H1 (cell line): ENCODE results near the gene WNT9B. TPM values are rescaled to one million over a fixed set of nuclear protein-coding genes. Genes with fewer than 3 reads are reported as not detected.

Source experiments
- CTCF ChIA-PET: fragments of 300-600 bp; sonication (Branson Sonifier 250); formaldehyde crosslinking; loops from one replicate; lab custom pipeline; 2021; ENCODE audit not compliant: partially characterized antibody; lab: Charles Lee
- POLR2A ChIA-PET: fragments of 300-600 bp; sonication (Branson Sonifier 250); formaldehyde crosslinking; loops from one replicate; lab custom pipeline; 2021; ENCODE audit warnings: inconsistent platforms; ENCODE audit not compliant: partially characterized antibody; lab: Charles Lee
- DNase-seq, 2 experiments: peaks; one replicate each; pipeline versions ENCODE4 v3.0.0 to v3.0.0-alpha.2; 2010 to 2022; ENCODE audit warnings: low spot score in 2 of 2, low read depth in 1 of 2, mixed read lengths in 1 of 2
- FAIRE-seq: peaks from 2 replicates; lab custom pipeline; 2011; peaks lifted over from hg19 to GRCh38; lab: Jason Lieb, UNC
- H2AFZ ChIP-seq: 2 replicates; pipeline ENCODE4 v1.8.1; 2012; ENCODE audit warnings: low read length, inconsistent platforms
- H2AK5ac ChIP-seq: 2 replicates; pipeline ENCODE4 v1.6.1; 2013; ENCODE audit warnings: low read depth, low read length
- H2BK120ac ChIP-seq: replicated peaks from 2 replicates; pipeline ENCODE3; 2013; ENCODE audit warnings: low read depth, low read length, inconsistent platforms
- H2BK12ac ChIP-seq: 2 replicates; pipeline ENCODE4 v1.6.1; 2013; ENCODE audit warnings: low read depth, low read length
- H2BK15ac ChIP-seq: 2 replicates; pipeline ENCODE4 v1.6.1; 2013; ENCODE audit warnings: low read length
- H2BK20ac ChIP-seq: 2 replicates; pipeline ENCODE4 v1.6.1; 2013; ENCODE audit warnings: low read length
- H2BK5ac ChIP-seq: 2 replicates; pipeline ENCODE4 v1.6.1; 2013; ENCODE audit warnings: low read depth, low read length
- H3K14ac ChIP-seq: 2 replicates; pipeline ENCODE4 v1.6.1; 2013; ENCODE audit warnings: inconsistent platforms; ENCODE audit not compliant: insufficient read length
- H3K18ac ChIP-seq: 2 replicates; pipeline ENCODE4 v1.6.1; 2013; ENCODE audit warnings: low read length; ENCODE audit errors: extremely low read depth
- H3K23ac ChIP-seq: 2 replicates; pipeline ENCODE4 v1.6.1; 2013; ENCODE audit warnings: inconsistent platforms; ENCODE audit not compliant: insufficient read length
- H3K23me2 ChIP-seq: 2 replicates; pipeline ENCODE4 v1.6.1; 2013; ENCODE audit warnings: low read depth, low read length
- H3K27ac ChIP-seq: 2 replicates; pipeline ENCODE4 v1.6.1; 2011; ENCODE audit warnings: low read depth, low read length, inconsistent platforms
- H3K27me3 ChIP-seq, 4 experiments: replicated peaks in 1 of 4; 1 replicate in 1 of 4; 2 replicates in 3 of 4; pipeline versions ENCODE4 v1.6.1 to v1.8.1; 2011 to 2013; ENCODE audit warnings: low read length in 3 of 4, mild to moderate bottlenecking in 3 of 4, inconsistent platforms in 2 of 4, mixed read lengths in 2 of 4, moderate library complexity in 1 of 4; ENCODE audit not compliant: control insufficient read depth in 3 of 4, insufficient read depth in 3 of 4; ENCODE audit errors: extremely low read depth in 1 of 4
- H3K36me3 ChIP-seq, 4 experiments: 2 replicates each; pipeline versions ENCODE4 v1.6.1 to v1.8.1; 2011 to 2013; ENCODE audit warnings: mild to moderate bottlenecking in 4 of 4, low read length in 3 of 4, moderate library complexity in 2 of 4, control low read depth in 1 of 4, inconsistent platforms in 1 of 4; ENCODE audit not compliant: insufficient read depth in 4 of 4, control insufficient read depth in 2 of 4
- H3K4ac ChIP-seq: replicated peaks from 2 replicates; pipeline ENCODE3; 2013; ENCODE audit warnings: low read length, low read depth, mixed read lengths, inconsistent platforms; ENCODE audit not compliant: insufficient read length
- H3K4me1 ChIP-seq, 4 experiments: replicated peaks in 1 of 4; 1 replicate in 1 of 4; 2 replicates in 3 of 4; pipeline versions ENCODE4 v1.6.1 to v1.8.1; 2011 to 2013; ENCODE audit warnings: low read length in 3 of 4, inconsistent platforms in 2 of 4, mixed read lengths in 1 of 4; ENCODE audit not compliant: insufficient read depth in 4 of 4, control insufficient read depth in 3 of 4
- H3K4me2 ChIP-seq, 2 experiments: 2 replicates each; pipeline versions ENCODE4 v1.6.1 to v1.8.1; 2011 to 2013; ENCODE audit warnings: low read depth in 2 of 2, low read length in 2 of 2, control low read depth in 1 of 2, inconsistent platforms in 1 of 2, mild to moderate bottlenecking in 1 of 2; ENCODE audit not compliant: insufficient read depth in 1 of 2
- H3K4me3 ChIP-seq, 4 experiments: fragments of 200-600, 300-600 bp in 1 of 4; sonication (generic), shearing (Covaris generic), sonication (Bioruptor Twin) in 1 of 4; 2 replicates each; pipeline versions ENCODE4 v1.5.1 to v1.8.1; 2011 to 2016; ENCODE audit warnings: low read length in 4 of 4, low read depth in 3 of 4, control low read depth in 2 of 4, inconsistent platforms in 2 of 4, mild to moderate bottlenecking in 2 of 4, mixed read lengths in 1 of 4, moderate library complexity in 1 of 4; ENCODE audit not compliant: insufficient read depth in 2 of 4; ENCODE audit errors: extremely low read depth in 1 of 4
- H3K56ac ChIP-seq: replicated peaks from 2 replicates; pipeline ENCODE3; 2013; ENCODE audit warnings: low read depth, mild to moderate bottlenecking, mixed read lengths, low read length, inconsistent platforms; ENCODE audit not compliant: insufficient read length
- H3K79me1 ChIP-seq: 2 replicates; pipeline ENCODE4 v1.6.1; 2013; ENCODE audit warnings: low read depth, low read length, control low read depth
- H3K79me2 ChIP-seq, 2 experiments: 2 replicates each; pipeline versions ENCODE4 v1.6.1 to v1.8.1; 2012 to 2013; ENCODE audit warnings: low read length in 2 of 2, mild to moderate bottlenecking in 2 of 2, inconsistent platforms in 1 of 2; ENCODE audit not compliant: insufficient read depth in 2 of 2, control insufficient read depth in 1 of 2
- H3K9ac ChIP-seq, 4 experiments: replicated peaks in 1 of 4; 1 replicate in 1 of 4; 2 replicates in 3 of 4; pipeline versions ENCODE4 v1.6.1 to v1.8.1; 2011 to 2013; ENCODE audit warnings: low read depth in 3 of 4, low read length in 3 of 4, control low read depth in 2 of 4, mild to moderate bottlenecking in 2 of 4, moderate library complexity in 2 of 4, inconsistent platforms in 1 of 4; ENCODE audit errors: extremely low read depth in 1 of 4
- H3K9me3 ChIP-seq, 2 experiments: 2 replicates each; pipeline versions ENCODE4 v1.6.1 to v1.8.1; 2012 to 2013; ENCODE audit warnings: mild to moderate bottlenecking in 2 of 2, moderate library complexity in 2 of 2, control low read depth in 1 of 2, inconsistent platforms in 1 of 2, low read depth in 1 of 2, low read length in 1 of 2, mixed read lengths in 1 of 2; ENCODE audit not compliant: insufficient read depth in 2 of 2
- H4K20me1 ChIP-seq, 2 experiments: replicated peaks in 1 of 2; 2 replicates each; pipeline versions ENCODE3 to v1.8.1; 2011 to 2013; ENCODE audit warnings: inconsistent platforms in 2 of 2, low read length in 2 of 2, mild to moderate bottlenecking in 1 of 2; ENCODE audit not compliant: insufficient read depth in 2 of 2, control insufficient read depth in 1 of 2
- H4K5ac ChIP-seq: 2 replicates; pipeline ENCODE4 v1.6.1; 2013; ENCODE audit warnings: low read length, low read depth, mixed read lengths, inconsistent platforms; ENCODE audit not compliant: insufficient read length
- H4K8ac ChIP-seq: 2 replicates; pipeline ENCODE4 v1.8.0; 2013; ENCODE audit warnings: mild to moderate bottlenecking, moderate library complexity, low read length, inconsistent platforms; ENCODE audit not compliant: insufficient read depth; ENCODE audit errors: extremely low read depth
- H4K91ac ChIP-seq: replicated peaks from 2 replicates; pipeline ENCODE3; 2013; ENCODE audit warnings: low read length, mixed read lengths, inconsistent platforms; ENCODE audit not compliant: insufficient read length
- ATF2 ChIP-seq: IDR thresholded peaks from 2 replicates; pipeline ENCODE4 v1.6.1; 2012; ENCODE audit warnings: low read length, inconsistent platforms
- CEBPB ChIP-seq: IDR thresholded peaks from 2 replicates; pipeline ENCODE4 v1.6.1; 2012; ENCODE audit warnings: low read depth, low read length
- EZH2 ChIP-seq: fragments of 200-600 bp; sonication (generic); IDR thresholded peaks from 2 replicates; pipeline ENCODE4 v1.7.1; 2012; ENCODE audit warnings: low read depth, mild to moderate bottlenecking, moderate library complexity, low read length, inconsistent platforms; ENCODE audit not compliant: severe bottlenecking
- GTF2F1 ChIP-seq: IDR thresholded peaks from 2 replicates; pipeline ENCODE4 v1.6.1; 2012; ENCODE audit warnings: low read depth, low read length, improper control_type of control experiment, borderline replicate concordance
- KDM1A ChIP-seq: fragments of 200-600, 300-600 bp; sonication (generic); IDR thresholded peaks from 2 replicates; pipeline ENCODE4 v1.7.1; 2016; ENCODE audit warnings: mild to moderate bottlenecking, low read length, borderline replicate concordance
- PHF8 ChIP-seq: fragments of 200-600 bp; sonication (generic); conservative IDR thresholded peaks from 2 replicates; pipeline ENCODE4 v1.7.1; 2012; ENCODE audit warnings: low read depth, mild to moderate bottlenecking, inconsistent platforms, low read length, moderate library complexity
- SRF ChIP-seq: IDR thresholded peaks from 2 replicates; pipeline ENCODE4 v1.6.1; 2011; ENCODE audit warnings: mild to moderate bottlenecking, low read depth, low read length, moderate library complexity
- TCF12 ChIP-seq: IDR thresholded peaks from 2 replicates; pipeline ENCODE4 v1.6.1; 2011; ENCODE audit warnings: low read depth, mild to moderate bottlenecking, low read length
- WGBS, 2 experiments: shearing (Covaris generic) in 1 of 2; methylation state at CpG; one replicate each; pipeline versions ENCODE4 v1.1.6 to v1.1.7; 2013 to 2015; ENCODE audit warnings: low lambda C conversion rate in 2 of 2, mixed read lengths in 2 of 2, inconsistent platforms in 1 of 2, low coverage in 1 of 2, missing lambda C conversion rate in 1 of 2; ENCODE audit not compliant: insufficient replicate concordance in 2 of 2, insufficient coverage in 1 of 2, insufficient read length in 1 of 2; ENCODE audit errors: extremely low coverage in 1 of 2, missing lambda C conversion rate in 1 of 2; 5-methylcytosine and 5-hydroxymethylcytosine counted together
- polyA plus RNA-seq, 7 experiments: library from polyadenylated mRNA; depleted of rRNA in 3 of 7; stranded (reverse) in 5 of 7; unstranded in 2 of 7; fragments of >200 nt in 5 of 7; fragments of 200-250 nt in 2 of 7; gene quantifications; 1 replicate in 5 of 7; 2 replicates in 1 of 7; 4 replicates in 1 of 7; pipeline versions ENCODE4 v1.2.1 to v1.2.3, GENCODE V29; 2011 to 2013; ENCODE audit warnings: missing spikeins in 2 of 7, mixed read lengths in 2 of 7
- total RNA-seq: library from RNA; stranded (reverse); fragmentation: NEBNext Ultra II Directional; extraction: Animal tissue kit (Norgen Biotek cat#: 25700); gene quantifications from 2 replicates; pipeline ENCODE4 v1.2.1, GENCODE V29; 2021

Gene WNT9B
- total and polyA plus RNA-seq, 2 of the 8 experiments (the other 6 are each of a cell fraction or from before 2014, with no cell fraction given) = 0.21 TPM; not detected in 1

- Histone ChIP-seq H2BK20ac (no peak overlapping the region), H3K4me1 (peaks cover 0 to 31% (median 25%) of the 10 kb centered on the region in 4 experiments; a peak in 6 of 7 replicates), H2AK5ac (no peak overlapping the region), H3K27ac (no peak overlapping the region), H3K79me1 (no peaks in the 10 kb centered on the region), H3K56ac (no peak overlapping the region), H3K9ac (no peak overlapping the region), H2BK120ac (no peak overlapping the region), H3K27me3 (peaks cover 21 to 47% (median 39%) of the 10 kb centered on the region in 4 experiments), H4K8ac (no peak overlapping the region), H2BK15ac (no peak overlapping the region), H3K14ac (no peak overlapping the region), H4K91ac (no peak overlapping the region), H2AFZ (no peak overlapping the region), H3K79me2 (no peaks in the 10 kb centered on the region), H3K4me3 (no peak overlapping the region), H3K18ac (no peak overlapping the region), H3K9me3 (no peaks in the 10 kb centered on the region), H3K4ac (no peak overlapping the region), H4K20me1 (peaks cover 0 to 2% of the 10 kb centered on the region in 2 experiments), H4K5ac (no peak overlapping the region), H2BK5ac (no peak overlapping the region), H3K23me2 (peaks cover 17% of the 10 kb centered on the region; the same call in 1 of the 2 replicates), H3K23ac (no peak overlapping the region), H2BK12ac (no peak overlapping the region), H3K36me3 (no peaks in the 10 kb centered on the region), H3K4me2 (no peak overlapping the region)
- ChIA-PET CTCF (interaction anchor here (0.6 to 6.1 kb wide), 7 partner anchors 8 to 804 kb away, joined by 3 to 49 read pairs (median 9); no protein-coding TSS in a partner anchor), POLR2A (no interaction called here)
- no peak for FAIRE-seq
- no peak for TF ChIP-seq ATF2
- TF ChIP-seq SRF = no peak
- TF ChIP-seq GTF2F1 = no peak
- TF ChIP-seq PHF8 = no peak
- TF ChIP-seq TCF12 = no peak
- no peak for TF ChIP-seq EZH2
- TF ChIP-seq CEBPB = no peak
- no peak for TF ChIP-seq KDM1A
- 85% methylated on average over 8 of the region's 8 CpGs; no CpG with 5 or more reads in 1 of the 2 experiments for WGBS, 2 experiments
- DNase-seq = no peak
These were observed 27.7 kb upstream of the WNT9B start for GRCh38 chr17:46823657-46824056.
